Islet precursor cell (in vitro differentiated cells): ENCODE measurements around the gene NACC2.

Source experiments
- DNase-seq: peaks from one replicate; pipeline ENCODE4 v3.0.0-alpha.2; 2018

The NACC2 gene

GRCh38 chr9:136095070-136096058 lies at the start of gene NACC2:
TSS of gene NACC2 (minus strand) at chr9:136095289. CDS start at chr9:136050521, 44,768 bp downstream.
- no peak for DNase-seq

GRCh38 chr9:136144450-136144849 lies 49.4 kb upstream of the NACC2 start:
- DNase-seq: no peak

- DNase-seq: peak; percentile 78
These were observed 48.3 kb upstream of the NACC2 start for GRCh38 chr9:136143215-136144001.

GRCh38 chr9:136142859-136143214 lies 47.7 kb upstream of the NACC2 start:
- no peak for DNase-seq

- no peak for DNase-seq
These were observed 47.3 kb upstream of the NACC2 start for GRCh38 chr9:136142414-136142796.

- DNase-seq: no peak
These were observed 46.8 kb upstream of the NACC2 start for GRCh38 chr9:136141682-136142413.

GRCh38 chr9:136140966-136141365 lies 45.9 kb upstream of the NACC2 start:
- no peak for DNase-seq

GRCh38 chr9:136140046-136140445 lies 45.0 kb upstream of the NACC2 start:
- DNase-seq: no peak

GRCh38 chr9:136138566-136138965 lies 43.5 kb upstream of the NACC2 start:
- DNase-seq: peak; percentile 71

GRCh38 chr9:136137321-136138265 lies 42.5 kb upstream of the NACC2 start:
- no peak for DNase-seq

- DNase-seq: no peak
These were observed 41.2 kb upstream of the NACC2 start for GRCh38 chr9:136136127-136136925.

- DNase-seq: no peak
These were observed 40.4 kb upstream of the NACC2 start for GRCh38 chr9:136135326-136136126.

GRCh38 chr9:136133959-136134484 lies 38.9 kb upstream of the NACC2 start:
- no peak for DNase-seq

GRCh38 chr9:136133191-136133958 lies 38.3 kb upstream of the NACC2 start:
- peak; percentile 80 for DNase-seq

- DNase-seq: no peak
These were observed 37.5 kb upstream of the NACC2 start for GRCh38 chr9:136132512-136133050.

GRCh38 chr9:136131629-136132511 lies 36.8 kb upstream of the NACC2 start:
- no peak for DNase-seq

- DNase-seq: no peak
These were observed 34.1 kb upstream of the NACC2 start for GRCh38 chr9:136129176-136129575.

GRCh38 chr9:136128436-136128835 lies 33.3 kb upstream of the NACC2 start:
- no peak for DNase-seq
